PC-9 (cell line): ENCODE data around the gene PIK3CB. TPM values are rescaled to one million over a fixed set of nuclear protein-coding genes. Genes with fewer than 3 reads are reported as not detected.

Experiments used
- BruUV-seq: library from RNA; stranded (reverse); fragments of 400-500 nt; replicated peaks from 2 replicates; lab custom pipeline; 2021; lab: Mats Ljungman, UMichigan
- CTCF ChIA-PET: fragments of 300-600 bp; sonication (Branson Sonifier 250); formaldehyde crosslinking; loops from one replicate; lab custom pipeline; 2022; ENCODE audit warnings: antibody characterized with exemption; lab: Charles Lee
- POLR2A ChIA-PET: fragments of 300-600 bp; sonication (Branson Sonifier 250); formaldehyde crosslinking; loops from one replicate; lab custom pipeline; 2022; ENCODE audit warnings: antibody characterized with exemption; ENCODE audit not compliant: unreplicated experiment; lab: Charles Lee
- DNase-seq, 2 experiments: peaks; one replicate each; pipeline versions ENCODE4 v3.0.0 to v3.0.0-alpha.2; 2015 to 2022; ENCODE audit warnings: mixed read lengths in 1 of 2
- H2AFZ ChIP-seq: fragments of 200-600 bp; sonication (generic); 2 replicates; pipeline ENCODE4 v1.8.1; 2017; ENCODE audit warnings: antibody characterized with exemption
- H3F3A ChIP-seq: fragments of 200-600 bp; sonication (generic); 2 replicates; pipeline ENCODE4 v1.8.1; 2017; ENCODE audit warnings: antibody characterized with exemption, mild to moderate bottlenecking, low read depth; ENCODE audit not compliant: insufficient read depth
- H3K27ac ChIP-seq: fragments of 200-600 bp; sonication (generic); 2 replicates; pipeline ENCODE4 v1.6.1; 2016; ENCODE audit warnings: mixed run types
- H3K27me3 ChIP-seq: fragments of 200-600 bp; sonication (generic); 2 replicates; pipeline ENCODE4 v1.6.1; 2016; ENCODE audit warnings: low read depth, mixed run types; ENCODE audit not compliant: insufficient read depth
- H3K36me3 ChIP-seq: fragments of 200-600 bp; sonication (generic); 2 replicates; pipeline ENCODE4 v1.6.1; 2016; ENCODE audit warnings: low read depth, mixed run types
- H3K4me1 ChIP-seq: fragments of 200-600 bp; sonication (generic); replicated peaks from 2 replicates; pipeline ENCODE4 v1.6.1; 2016; ENCODE audit warnings: mixed run types; ENCODE audit not compliant: insufficient read depth
- H3K4me2 ChIP-seq: fragments of 200-600 bp; sonication (generic); 2 replicates; pipeline ENCODE4 v1.6.1; 2017; ENCODE audit warnings: mixed run types
- H3K4me3 ChIP-seq: fragments of 200-600 bp; sonication (generic); 2 replicates; pipeline ENCODE4 v1.6.1; 2016; ENCODE audit warnings: mixed run types
- H3K79me2 ChIP-seq: fragments of 200-600 bp; sonication (generic); 2 replicates; pipeline ENCODE4 v1.6.1; 2017; ENCODE audit warnings: low read depth, mixed run types
- H3K9me2 ChIP-seq: fragments of 200-600 bp; sonication (generic); 2 replicates; pipeline ENCODE4 v1.8.1; 2017; ENCODE audit warnings: mild to moderate bottlenecking; ENCODE audit not compliant: insufficient read depth
- H3K9me3 ChIP-seq: fragments of 200-600 bp; sonication (generic); 2 replicates; pipeline ENCODE4 v1.8.1; 2016; ENCODE audit warnings: low read depth; ENCODE audit not compliant: insufficient read depth
- H4K20me1 ChIP-seq: fragments of 200-600 bp; sonication (generic); 2 replicates; pipeline ENCODE4 v1.8.1; 2017; ENCODE audit not compliant: insufficient read depth
- CTCF ChIP-seq: fragments of 200-600 bp; sonication (generic); conservative IDR thresholded peaks from 2 replicates; pipeline ENCODE4 v1.6.1; 2017; ENCODE audit warnings: mixed run types, antibody characterized with exemption, mild to moderate bottlenecking, moderate library complexity
- EZH2 ChIP-seq: fragments of 200-600 bp; sonication (generic); IDR thresholded peaks from 2 replicates; pipeline ENCODE4 v1.8.0; 2017; ENCODE audit warnings: antibody characterized with exemption, low read depth
- intact Hi-C: fragments of 100-400 bp; cut with micrococcal nuclease; formaldehyde crosslinking; loops from one replicate; pipeline ENCODE4 v1.10.0; 2022; ENCODE audit not compliant: unreplicated experiment
- total RNA-seq: library from RNA; stranded (reverse); gene quantifications from 2 replicates; pipeline ENCODE4 v1.2.3, GENCODE V29; 2021

Gene PIK3CB
- total RNA-seq, 1 experiment from 2014 or later = 47.8 TPM

- BruUV-seq = no TSS peak
- H3K27ac ChIP-seq = no peak overlapping the region
- intact Hi-C loops = no loop called here
- TF ChIP-seq EZH2 = no peak
- H3K36me3 ChIP-seq = peaks cover 5% of the 10 kb centered on the region; the same call in 1 of the 2 replicates
- no peaks in the 10 kb centered on the region for H4K20me1 ChIP-seq
- H3K4me1 ChIP-seq = no peaks in the 10 kb centered on the region
- no peak for DNase-seq
- no peak overlapping the region for H3K4me3 ChIP-seq
- H3K4me2 ChIP-seq = no peak overlapping the region
- H3K27me3 ChIP-seq = no peaks in the 10 kb centered on the region
- ChIA-PET POLR2A (no interaction called here), CTCF (no interaction called here)
- H3F3A ChIP-seq = no peaks in the 10 kb centered on the region
- H2AFZ ChIP-seq = no peak overlapping the region
- H3K9me2 ChIP-seq = no peaks in the 10 kb centered on the region
- H3K79me2 ChIP-seq = no peaks in the 10 kb centered on the region
- H3K9me3 ChIP-seq = no peaks in the 10 kb centered on the region
Measured at GRCh38 chr3:138747225-138747624, 87.5 kb downstream of the PIK3CB start.

GRCh38 chr3:138740072-138740471, 94.7 kb downstream of the PIK3CB start:
- Histone ChIP-seq H2AFZ (no peak overlapping the region), H3K27ac (no peak overlapping the region), H4K20me1 (no peaks in the 10 kb centered on the region), H3K4me3 (no peak overlapping the region), H3K9me2 (no peaks in the 10 kb centered on the region), H3K79me2 (no peaks in the 10 kb centered on the region), H3F3A (no peaks in the 10 kb centered on the region; the same call in 1 of the 2 replicates), H3K4me2 (no peak overlapping the region), H3K9me3 (no peaks in the 10 kb centered on the region), H3K4me1 (no peaks in the 10 kb centered on the region), H3K27me3 (no peaks in the 10 kb centered on the region), H3K36me3 (peaks cover 5% of the 10 kb centered on the region; the same call in 1 of the 2 replicates)
- intact Hi-C loops = no loop called here
- CTCF ChIA-PET = no interaction called here
- BruUV-seq = no TSS peak
- POLR2A ChIA-PET = no interaction called here
- TF ChIP-seq CTCF = no peak
- DNase-seq = no peak

GRCh38 chr3:138732456-138732855, 102.3 kb downstream of the PIK3CB start:
- no peaks in the 10 kb centered on the region for H3K79me2 ChIP-seq
- peaks cover 5% of the 10 kb centered on the region; the same call in 1 of the 2 replicates for H4K20me1 ChIP-seq
- no peaks in the 10 kb centered on the region for H3K27me3 ChIP-seq
- peaks cover 4% of the 10 kb centered on the region; the same call in 1 of the 2 replicates for H3K9me2 ChIP-seq
- intact Hi-C loops = no loop called here
- no TSS peak for BruUV-seq
- H3F3A ChIP-seq = no peaks in the 10 kb centered on the region; the same call in 1 of the 2 replicates
- peaks cover 9% of the 10 kb centered on the region for H3K36me3 ChIP-seq
- H3K9me3 ChIP-seq = no peaks in the 10 kb centered on the region
- TF ChIP-seq CTCF (no peak), EZH2 (no peak)
- no peak overlapping the region for H2AFZ ChIP-seq
- ChIA-PET POLR2A (no interaction called here), CTCF (interaction anchor here (0.7 kb wide), 1 partner anchor 134 kb away, joined by 5 read pairs; no protein-coding TSS in a partner anchor)
- no peak overlapping the region for H3K27ac ChIP-seq
- no peak for DNase-seq
- no peak overlapping the region for H3K4me3 ChIP-seq
- H3K4me1 ChIP-seq = no peaks in the 10 kb centered on the region
- H3K4me2 ChIP-seq = no peak overlapping the region
